ENCODE data around the gene APMAP.

DNA sequence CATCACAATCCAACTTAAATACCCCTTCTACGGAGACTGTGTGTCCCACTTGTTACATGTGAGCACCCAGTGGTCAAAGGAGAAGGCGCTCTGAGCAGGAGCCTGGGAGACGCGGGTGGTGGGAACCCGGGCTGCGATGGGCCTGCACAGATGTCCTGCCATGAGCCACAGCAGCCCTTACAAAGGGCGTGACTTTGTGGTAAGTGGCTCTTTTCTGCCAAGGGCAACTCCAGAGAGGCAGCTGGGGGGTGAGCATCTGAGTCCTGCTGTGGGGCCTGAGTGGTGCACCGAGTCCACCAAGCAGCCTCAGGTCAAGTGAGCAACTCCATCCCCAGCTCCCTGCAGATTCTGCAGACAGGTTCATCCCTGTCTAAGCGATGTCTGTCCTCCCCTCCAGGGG is 77.1 kb downstream of the APMAP start:
- TF ChIP-seq, protein P1, sequence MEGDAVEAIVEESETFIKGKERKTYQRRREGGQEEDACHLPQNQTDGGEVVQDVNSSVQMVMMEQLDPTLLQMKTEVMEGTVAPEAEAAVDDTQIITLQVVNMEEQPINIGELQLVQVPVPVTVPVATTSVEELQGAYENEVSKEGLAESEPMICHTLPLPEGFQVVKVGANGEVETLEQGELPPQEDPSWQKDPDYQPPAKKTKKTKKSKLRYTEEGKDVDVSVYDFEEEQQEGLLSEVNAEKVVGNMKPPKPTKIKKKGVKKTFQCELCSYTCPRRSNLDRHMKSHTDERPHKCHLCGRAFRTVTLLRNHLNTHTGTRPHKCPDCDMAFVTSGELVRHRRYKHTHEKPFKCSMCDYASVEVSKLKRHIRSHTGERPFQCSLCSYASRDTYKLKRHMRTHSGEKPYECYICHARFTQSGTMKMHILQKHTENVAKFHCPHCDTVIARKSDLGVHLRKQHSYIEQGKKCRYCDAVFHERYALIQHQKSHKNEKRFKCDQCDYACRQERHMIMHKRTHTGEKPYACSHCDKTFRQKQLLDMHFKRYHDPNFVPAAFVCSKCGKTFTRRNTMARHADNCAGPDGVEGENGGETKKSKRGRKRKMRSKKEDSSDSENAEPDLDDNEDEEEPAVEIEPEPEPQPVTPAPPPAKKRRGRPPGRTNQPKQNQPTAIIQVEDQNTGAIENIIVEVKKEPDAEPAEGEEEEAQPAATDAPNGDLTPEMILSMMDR (IDR thresholded peaks at IDR 0.05): no peak
- TF ChIP-seq POLR2A (IDR thresholded peaks at IDR 0.05): no peak

Measured in testis (tissue), 2 donors.